ENCODE results near the gene IDH3G.
"Not testable (repeated sequence)": the region's sequence is repeated elsewhere in the genome, so short reads cannot be mapped to it uniquely, and the experiment has no call there.

IDH3G gene

DNA sequence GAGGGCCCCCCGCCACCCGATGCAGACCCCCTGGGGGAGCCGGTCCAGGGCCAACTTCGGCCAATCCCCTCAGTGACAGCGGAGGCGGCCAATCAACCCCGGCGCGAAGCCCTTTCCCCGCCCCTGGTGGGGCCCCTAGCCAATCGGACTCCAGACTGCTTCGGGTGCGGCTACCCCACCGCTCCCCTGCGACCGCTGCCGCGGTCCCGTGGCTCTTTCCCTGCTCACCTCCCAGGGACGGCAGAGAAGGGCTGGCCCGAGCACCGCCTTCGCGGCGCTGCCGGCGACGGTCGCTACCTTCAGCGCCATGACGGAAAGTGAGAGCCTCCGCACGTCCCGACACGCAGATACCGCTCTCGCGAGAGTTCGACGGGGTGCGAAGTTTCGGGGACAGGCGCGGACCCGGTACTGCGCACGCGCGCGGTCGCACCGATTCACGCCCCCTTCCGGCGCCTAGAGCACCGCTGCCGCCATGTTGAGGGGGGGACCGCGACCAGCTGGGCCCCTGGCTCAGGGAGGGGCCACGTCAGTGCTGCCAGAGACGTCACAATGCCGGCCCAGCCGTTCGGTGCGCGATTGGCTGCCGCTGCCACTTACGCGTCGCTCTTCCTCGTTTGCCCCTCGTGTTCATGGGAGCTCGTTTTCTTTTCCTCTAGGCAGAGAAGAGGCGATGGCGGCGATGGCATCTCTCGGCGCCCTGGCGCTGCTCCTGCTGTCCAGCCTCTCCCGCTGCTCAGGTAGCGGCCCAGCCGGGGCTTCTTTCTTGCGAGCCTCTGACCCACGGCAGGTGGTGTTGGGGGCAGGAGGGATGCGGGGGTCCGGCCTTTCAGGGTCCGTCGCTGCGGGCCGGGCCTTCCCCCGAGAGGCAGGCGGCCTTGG lies at the start of gene IDH3G, which contains the start of gene SSR4:
Gene IDH3G (minus strand): TSS at position 358 of the 879 bp plus-strand sequence. CDS start 49 bp downstream, at position 309.
Gene SSR4 (plus strand): TSS at position 651 of the 879 bp plus-strand sequence. CDS start 20 bp downstream, at position 671.
- peak; percentile 94 to 96 for DNase-seq

- DNase-seq = no peak
Measured at GRCh38 chrX:153836921-153837320, 42.7 kb upstream of the IDH3G start.

DNA sequence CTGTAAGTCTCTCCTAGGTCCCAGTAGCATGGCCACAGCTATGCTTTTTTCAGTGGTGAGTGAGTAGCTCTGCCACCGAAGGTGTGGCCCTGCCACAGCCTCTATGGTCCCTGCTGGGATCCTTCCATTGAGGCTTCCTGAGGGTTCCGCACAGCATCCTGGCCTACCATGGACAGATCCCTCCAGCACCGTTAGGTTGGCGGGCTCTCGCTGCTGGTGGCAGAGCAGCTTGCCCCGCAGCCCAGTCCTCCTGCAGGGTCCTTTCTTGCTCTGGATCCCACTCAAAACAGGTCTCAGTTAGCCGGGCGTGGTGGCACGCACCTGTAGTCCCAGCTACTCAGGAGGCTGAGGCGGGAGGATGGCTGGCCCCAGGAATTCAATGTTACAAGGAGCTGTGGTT lies 38.6 kb upstream of the IDH3G start:
- no peak for DNase-seq

GRCh38 chrX:153831429-153832150 lies 37.4 kb upstream of the IDH3G start:
- no peak for DNase-seq

DNA sequence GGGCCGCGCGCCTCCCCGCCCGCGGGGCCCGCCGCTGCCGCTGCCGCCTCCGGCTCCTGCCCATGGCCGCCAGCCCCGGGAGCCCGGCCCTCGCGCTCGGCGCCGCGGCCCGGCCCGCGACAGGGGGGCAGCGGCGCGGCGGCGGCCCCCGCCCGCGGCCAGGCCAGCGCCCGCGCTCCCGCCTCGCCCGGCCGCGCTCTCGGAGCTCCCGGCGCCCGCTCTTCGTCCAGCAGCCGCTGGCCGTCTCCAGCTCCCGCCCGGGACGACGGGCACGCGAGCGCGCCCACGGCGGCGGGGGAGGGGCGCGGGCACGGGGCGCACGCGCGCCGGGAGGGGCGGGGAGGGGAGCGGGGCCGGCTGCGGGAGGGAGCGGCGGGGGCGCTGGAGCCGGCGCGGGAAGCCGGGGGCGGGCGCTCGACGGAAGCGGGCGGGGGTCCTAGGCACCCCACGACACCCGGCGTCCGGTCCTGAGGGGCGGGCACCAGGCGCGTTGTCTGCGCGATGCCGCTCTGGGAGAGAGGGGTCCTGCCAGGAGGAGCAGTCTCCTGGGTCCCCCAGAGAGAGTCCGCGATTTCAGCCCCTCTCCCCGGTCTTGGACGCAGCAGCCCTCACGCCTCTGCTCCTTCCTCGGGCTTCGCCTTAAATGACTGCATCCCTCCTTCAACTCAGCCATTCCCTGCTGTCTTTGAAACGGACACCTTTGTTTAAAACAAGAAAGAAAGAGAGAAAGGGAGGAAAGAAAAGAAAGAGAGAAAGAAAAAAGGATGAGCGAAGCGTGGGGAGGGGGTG lies 36.7 kb upstream of the IDH3G start:
- no peak for DNase-seq

DNA sequence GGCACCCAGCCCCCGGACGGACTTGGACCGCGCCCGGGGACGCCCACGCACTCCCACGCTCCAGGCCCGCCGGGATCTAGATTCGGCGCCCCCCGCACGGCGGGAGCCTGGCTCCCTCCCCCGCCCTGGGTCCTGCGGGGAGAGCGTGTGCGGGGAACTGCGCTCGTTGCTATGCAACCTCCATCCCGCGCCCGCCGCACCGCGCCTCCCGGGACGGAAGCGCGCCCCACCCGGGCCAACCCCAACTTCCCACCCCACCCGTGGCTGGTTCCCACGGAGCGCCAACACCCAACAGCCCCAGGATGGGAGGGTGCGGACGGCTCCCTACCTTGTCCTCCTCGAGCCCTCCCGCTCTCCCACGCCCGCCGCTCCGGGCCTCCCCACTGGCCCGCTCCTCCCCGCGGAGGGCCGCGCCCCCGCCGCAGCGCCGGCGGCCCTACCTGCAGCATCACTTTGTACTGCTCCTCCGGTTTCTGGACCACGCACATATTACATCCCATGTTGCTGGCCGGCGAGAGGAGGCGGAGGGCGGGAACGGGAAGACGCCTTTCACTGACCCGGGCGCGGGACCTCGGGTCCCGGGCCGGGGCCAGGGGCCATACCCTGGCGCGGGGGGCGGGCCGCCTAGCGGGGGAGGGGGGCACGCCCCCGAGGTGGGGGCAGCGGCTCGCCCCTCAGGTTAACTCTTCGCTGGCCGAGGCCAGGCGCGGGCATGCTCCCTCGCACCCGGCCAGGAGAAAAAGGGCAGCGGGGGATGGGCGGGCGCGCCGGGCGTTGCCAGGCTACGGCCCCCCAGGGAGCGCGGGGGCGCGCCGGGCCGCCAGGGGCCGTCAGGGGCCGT lies 35.8 kb upstream of the IDH3G start, which contains the start of gene PDZD4:
Gene PDZD4 (minus strand): TSS at position 746 of the 841 bp plus-strand sequence. CDS start 246 bp downstream, at position 500.
- DNase-seq = no peak

DNA sequence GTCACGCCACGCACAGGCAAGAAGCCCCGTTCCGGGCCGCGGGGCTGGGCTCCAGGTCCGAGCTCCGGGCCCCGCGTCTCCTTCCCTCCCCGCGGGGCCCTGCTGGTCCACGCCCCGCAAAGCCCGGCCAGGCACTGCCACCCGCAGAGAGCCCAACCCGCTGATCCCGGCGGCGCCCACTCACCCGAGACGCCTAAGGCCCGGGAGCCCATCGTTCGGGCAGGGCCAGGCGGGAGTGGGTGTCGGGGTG lies 35.3 kb upstream of the IDH3G start:
- no peak for DNase-seq

- no peak for DNase-seq
Measured at GRCh38 chrX:153828723-153829548, 34.8 kb upstream of the IDH3G start.

DNA sequence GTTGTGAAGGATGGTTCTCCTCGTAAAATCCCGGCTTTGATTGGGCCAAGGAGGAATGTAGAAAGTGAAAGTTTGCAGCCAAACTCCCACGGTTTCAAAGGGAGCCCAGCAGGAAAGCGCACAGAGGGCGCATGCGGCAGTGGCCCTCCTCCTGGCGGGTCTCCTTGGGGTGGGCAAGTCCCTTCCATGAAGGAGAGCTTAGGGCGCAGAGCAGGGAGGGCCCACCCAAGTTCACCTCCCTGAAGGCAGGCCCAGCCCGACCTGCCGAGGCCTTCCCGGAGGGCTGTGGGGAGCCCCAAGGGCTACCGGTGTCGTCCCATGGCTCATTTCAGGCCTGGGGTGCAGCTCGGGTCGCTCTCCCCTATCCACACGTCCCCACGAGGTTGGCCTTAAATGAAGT lies 34.1 kb upstream of the IDH3G start:
- DNase-seq = no peak

DNA sequence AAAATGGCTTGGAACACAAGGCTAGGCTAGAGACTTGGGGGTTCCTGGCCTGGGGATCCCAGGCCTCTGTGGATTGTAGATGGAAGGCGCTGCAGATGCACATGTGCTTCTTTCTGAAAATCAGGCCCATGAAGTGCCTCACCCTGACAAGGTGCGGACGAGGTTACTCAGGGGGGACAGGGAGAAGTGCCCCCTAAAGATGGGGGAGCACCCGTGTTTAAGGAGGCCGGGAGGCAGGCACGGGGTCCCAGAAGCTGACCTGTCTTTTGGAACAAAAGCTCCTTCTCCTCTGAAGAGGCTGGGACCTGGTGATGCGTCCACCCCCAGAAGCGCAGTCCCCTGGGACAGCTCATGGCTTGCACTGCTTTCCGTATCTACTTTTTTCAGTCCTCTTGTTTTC lies 33.7 kb upstream of the IDH3G start:
- no peak for DNase-seq

- DNase-seq = no peak
Measured at GRCh38 chrX:153827016-153827415, 32.8 kb upstream of the IDH3G start.

DNA sequence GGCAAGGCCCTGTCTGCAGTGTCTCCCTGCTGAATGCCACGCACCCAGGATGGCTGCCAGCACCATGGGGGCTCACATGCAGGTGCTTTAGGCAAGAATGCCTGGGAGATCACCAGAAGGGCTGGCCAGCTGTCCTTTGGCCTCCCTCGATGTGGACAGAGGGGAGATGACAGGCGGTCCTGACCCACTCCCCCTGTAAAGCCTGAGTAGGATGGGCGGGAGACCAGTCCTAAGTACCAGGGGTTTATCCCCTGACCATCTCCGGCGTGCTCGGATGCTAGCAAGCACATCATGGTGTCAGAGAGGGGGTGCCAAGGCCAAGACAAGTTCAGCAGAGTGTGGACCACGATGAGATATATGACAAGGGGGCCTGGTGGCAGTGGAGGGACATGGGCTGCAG lies 30.9 kb upstream of the IDH3G start:
- DNase-seq = no peak

DNA sequence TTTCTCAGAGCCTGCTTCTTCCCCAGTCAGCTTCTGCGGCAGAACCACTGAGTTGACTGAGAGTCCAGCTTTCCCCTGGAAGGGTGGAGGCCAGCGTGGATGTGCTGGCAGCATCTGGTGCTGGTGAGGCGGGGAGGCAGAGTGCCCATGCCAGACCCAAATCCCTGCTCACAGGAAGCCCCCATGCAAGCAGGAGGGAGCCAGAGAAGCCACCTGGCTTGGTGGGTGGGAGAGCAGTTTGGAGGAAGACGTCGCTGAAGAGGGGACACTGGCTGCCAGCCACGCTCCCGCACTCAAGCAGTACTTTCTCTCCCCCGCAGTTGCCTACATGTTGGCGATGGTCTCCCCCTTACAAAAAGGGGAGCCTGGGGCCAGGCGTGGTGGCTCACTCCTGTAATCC lies 30.2 kb upstream of the IDH3G start:
- no peak for DNase-seq

DNA sequence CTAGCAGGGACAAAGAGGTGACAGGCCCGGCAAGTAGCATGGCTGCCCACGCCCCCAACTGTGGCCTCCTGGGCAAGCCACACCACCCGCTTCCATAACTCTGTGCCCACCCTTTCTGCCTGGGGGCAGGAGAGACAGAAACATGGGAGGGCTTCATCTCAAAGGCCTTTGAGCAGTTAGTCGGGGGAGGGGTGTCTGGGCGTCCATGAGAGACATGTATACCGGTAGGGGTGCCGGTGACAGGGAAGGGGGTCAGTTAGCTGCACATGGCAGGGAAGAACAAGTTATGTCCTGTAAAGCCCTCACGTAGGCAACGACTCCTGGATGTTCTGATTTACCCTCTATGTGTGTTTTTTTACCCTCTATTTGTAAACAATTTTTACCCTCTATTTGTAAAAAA lies 26.9 kb upstream of the IDH3G start:
- no peak for DNase-seq

GRCh38 chrX:153820601-153821000 lies 26.4 kb upstream of the IDH3G start:
- no peak for DNase-seq

GRCh38 chrX:153819384-153820040 lies 25.3 kb upstream of the IDH3G start:
- DNase-seq = no peak

- peak; percentile 43 to 46 for DNase-seq
Measured at GRCh38 chrX:153818571-153819383, 24.6 kb upstream of the IDH3G start.

DNA sequence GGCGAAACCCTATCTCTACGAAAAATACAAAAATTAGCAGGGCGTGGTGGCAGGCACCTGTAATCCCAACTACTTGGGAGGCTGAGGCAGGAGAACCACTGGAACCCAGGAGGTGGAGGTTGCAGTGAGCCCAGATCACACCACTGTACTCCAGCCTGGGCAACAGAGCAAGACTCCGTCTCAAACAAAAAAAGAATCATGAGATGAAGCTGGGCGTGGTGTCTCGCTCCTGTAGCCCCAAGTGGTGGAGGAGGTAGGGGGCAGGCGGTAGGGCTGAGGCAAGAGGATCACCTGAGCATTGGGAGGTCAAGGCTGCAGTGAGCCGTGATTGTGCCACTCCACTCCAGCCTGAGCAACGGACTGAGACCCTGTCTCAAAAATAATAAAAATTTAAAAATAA lies 23.9 kb upstream of the IDH3G start:
- DNase-seq = not testable (repeated sequence)

- no peak for DNase-seq
Measured at GRCh38 chrX:153816831-153817690, 22.9 kb upstream of the IDH3G start.

All from NCI-H187 (cell line).